KBM-7 (cell line): ENCODE data around the gene MAGEB6.
A peak's percentile ranks its signal among the peaks of the same experiment; 100 is the strongest.
"Not testable (repeated sequence)": the region's sequence is repeated elsewhere in the genome, so short reads cannot be mapped to it uniquely, and the experiment has no call there.

ENCODE experiments used
- DNase-seq: peaks from one replicate; pipeline ENCODE4 v3.0.0-alpha.2; 2015
- in situ Hi-C: fragments of 300-500 bp; cut with MboI; formaldehyde crosslinking; loops from 2 replicates; pipeline ENCODE4 v1.14.3; 2020; ENCODE audit warnings: low sequenced_read_pairs, low pct_unique_long_range_greater_than_20kb, mixed read lengths

MAGEB6 gene

GRCh38 chrX:26192204-26192603 lies at the start of gene MAGEB6:
Gene MAGEB6 (plus strand): TSS chrX:26192440. CDS start chrX:26193847, 1,407 bp downstream.
- in situ Hi-C loops = no loop called here
- peak; percentile 3 for DNase-seq

GRCh38 chrX:26146024-26146423 lies 46.2 kb upstream of the MAGEB6 start:
- in situ Hi-C loops = no loop called here
- DNase-seq = no peak

GRCh38 chrX:26160301-26160700 lies 31.9 kb upstream of the MAGEB6 start, which contains the start of gene MAGEB6B:
Gene MAGEB6B (plus strand): TSS chrX:26160601. CDS start chrX:26160601, 0 bp downstream.
- in situ Hi-C loops = no loop called here
- no peak for DNase-seq

- no peak for DNase-seq
- in situ Hi-C loops = no loop called here
Measured at GRCh38 chrX:26203561-26203960, 11.3 kb downstream of the MAGEB6 start.

- in situ Hi-C loops, DNase-seq: not testable (repeated sequence)
Measured at GRCh38 chrX:26204717-26205116, 12.5 kb downstream of the MAGEB6 start.

GRCh38 chrX:26208012-26208411 lies 15.8 kb downstream of the MAGEB6 start:
- DNase-seq = no peak
- in situ Hi-C loops = no loop called here

- DNase-seq = no peak
- in situ Hi-C loops = no loop called here
Measured at GRCh38 chrX:26215869-26216268, 23.6 kb downstream of the MAGEB6 start, which contains the start of gene MAGEB5. Gene MAGEB5 (plus strand): TSS chrX:26216169. CDS start chrX:26217302, 1,133 bp downstream.

- in situ Hi-C loops = no loop called here
Measured at GRCh38 chrX:26219351-26219750, 27.1 kb downstream of the MAGEB6 start.

GRCh38 chrX:26234177-26234576 lies 41.9 kb downstream of the MAGEB6 start:
- in situ Hi-C loops = no loop called here
- DNase-seq = no peak

More at GRCh38 chrX:26219351-26219750, 27.1 kb downstream of the MAGEB6 start:
- DNase-seq = no peak
